RWPE1 (cell line): ENCODE measurements around the gene CYTH3.
A peak's percentile ranks its signal among the peaks of the same experiment; 100 is the strongest.
"Not testable (repeated sequence)": the region's sequence is repeated elsewhere in the genome, so short reads cannot be mapped to it uniquely, and the experiment has no call there.

Experiments
- CTCF ChIA-PET: fragments of 350-600 bp; sonication (Branson Sonifier 250); formaldehyde crosslinking; extraction: SDS; loops from one replicate; lab custom pipeline; 2021; lab: Yijun Ruan, JAX
- POLR2A ChIA-PET: fragments of 400-600 bp; formaldehyde crosslinking; extraction: SDS; loops from one replicate; lab custom pipeline; 2020; ENCODE audit warnings: antibody characterized with exemption; ENCODE audit not compliant: low non-redundant PET; lab: Yijun Ruan, JAX
- DNase-seq: peaks from one replicate; pipeline ENCODE4 v3.0.0; 2012; ENCODE audit warnings: low spot score
- H3K27ac ChIP-seq: fragments of 450-650 bp; 2 replicates; pipeline ENCODE4 v1.5.1; 2017
- TF ChIP-seq, protein P1 (sequence below): fragments of 450-650 bp; conservative IDR thresholded peaks from 2 replicates; pipeline ENCODE4 v1.5.1; 2017; ENCODE audit warnings: low read depth, mild to moderate bottlenecking

CYTH3 gene

GRCh38 chr7:6307762-6308161, 35.3 kb upstream of the CYTH3 start:
- ChIA-PET CTCF (no interaction called here), POLR2A (interaction anchor here (0.6 kb wide), 1 partner anchor 37 kb away, joined by 3 read pairs; no protein-coding TSS in a partner anchor)
- TF ChIP-seq, protein P1, sequence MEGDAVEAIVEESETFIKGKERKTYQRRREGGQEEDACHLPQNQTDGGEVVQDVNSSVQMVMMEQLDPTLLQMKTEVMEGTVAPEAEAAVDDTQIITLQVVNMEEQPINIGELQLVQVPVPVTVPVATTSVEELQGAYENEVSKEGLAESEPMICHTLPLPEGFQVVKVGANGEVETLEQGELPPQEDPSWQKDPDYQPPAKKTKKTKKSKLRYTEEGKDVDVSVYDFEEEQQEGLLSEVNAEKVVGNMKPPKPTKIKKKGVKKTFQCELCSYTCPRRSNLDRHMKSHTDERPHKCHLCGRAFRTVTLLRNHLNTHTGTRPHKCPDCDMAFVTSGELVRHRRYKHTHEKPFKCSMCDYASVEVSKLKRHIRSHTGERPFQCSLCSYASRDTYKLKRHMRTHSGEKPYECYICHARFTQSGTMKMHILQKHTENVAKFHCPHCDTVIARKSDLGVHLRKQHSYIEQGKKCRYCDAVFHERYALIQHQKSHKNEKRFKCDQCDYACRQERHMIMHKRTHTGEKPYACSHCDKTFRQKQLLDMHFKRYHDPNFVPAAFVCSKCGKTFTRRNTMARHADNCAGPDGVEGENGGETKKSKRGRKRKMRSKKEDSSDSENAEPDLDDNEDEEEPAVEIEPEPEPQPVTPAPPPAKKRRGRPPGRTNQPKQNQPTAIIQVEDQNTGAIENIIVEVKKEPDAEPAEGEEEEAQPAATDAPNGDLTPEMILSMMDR: no peak
- no peak for DNase-seq
- H3K27ac ChIP-seq: peak overlapping the region; percentile 63

DNA sequence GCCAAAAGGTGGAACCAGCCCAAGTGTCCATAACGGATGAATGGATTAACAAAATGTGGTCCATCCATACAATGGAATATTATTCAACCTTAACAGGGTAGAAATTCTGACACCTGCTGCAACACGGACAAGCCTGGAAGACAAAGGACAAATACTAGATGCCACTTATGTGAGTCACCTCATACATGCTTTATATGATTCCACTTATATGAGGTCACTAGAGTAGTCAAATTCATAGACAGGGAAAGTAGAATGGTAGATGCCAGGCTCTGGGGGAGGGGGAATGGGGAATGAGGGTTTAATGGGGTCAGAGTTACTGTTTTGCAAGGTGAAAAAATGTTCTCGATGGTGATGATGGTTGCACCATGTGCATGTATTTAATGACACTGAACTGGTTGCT, 34.0 kb upstream of the CYTH3 start:
- ChIA-PET POLR2A (interaction anchor here (1.2 kb wide), 1 partner anchor 23 kb away, joined by 10 read pairs; no protein-coding TSS in a partner anchor), CTCF (interaction anchor here (0.6 to 0.7 kb wide), 2 partner anchors 14 to 22 kb away, joined by 4 read pairs; no protein-coding TSS in a partner anchor)
- DNase-seq: peak; percentile 78
- TF ChIP-seq, protein P1: no peak
- H3K27ac ChIP-seq: no peak overlapping the region

DNA sequence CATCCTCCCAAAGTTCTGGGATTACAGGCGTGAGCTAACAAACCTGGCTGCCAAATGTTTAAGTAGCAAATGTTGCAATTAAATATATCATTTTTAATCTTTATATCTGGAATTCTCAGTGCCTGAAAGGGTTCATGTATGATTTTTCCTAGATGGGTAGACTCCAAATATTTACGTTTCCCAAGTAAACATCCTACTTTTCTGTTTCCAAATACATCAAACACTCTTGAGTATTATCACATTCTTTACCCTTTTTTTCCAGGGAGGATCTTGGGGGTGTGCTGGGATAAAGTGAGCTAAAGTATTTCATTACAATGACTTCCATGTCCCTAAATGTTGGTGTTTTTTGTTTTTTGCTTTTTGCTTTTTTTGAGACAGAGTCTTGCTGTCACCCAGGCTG, 32.9 kb upstream of the CYTH3 start:
- DNase-seq: no peak
- peak overlapping the region; percentile 59; the same call in 1 of the 2 replicates for H3K27ac ChIP-seq
- ChIA-PET POLR2A (interaction anchor here (1.2 kb wide), 1 partner anchor 22 kb away, joined by 10 read pairs; no protein-coding TSS in a partner anchor), CTCF (no interaction called here)
- TF ChIP-seq, protein P1: no peak

DNA sequence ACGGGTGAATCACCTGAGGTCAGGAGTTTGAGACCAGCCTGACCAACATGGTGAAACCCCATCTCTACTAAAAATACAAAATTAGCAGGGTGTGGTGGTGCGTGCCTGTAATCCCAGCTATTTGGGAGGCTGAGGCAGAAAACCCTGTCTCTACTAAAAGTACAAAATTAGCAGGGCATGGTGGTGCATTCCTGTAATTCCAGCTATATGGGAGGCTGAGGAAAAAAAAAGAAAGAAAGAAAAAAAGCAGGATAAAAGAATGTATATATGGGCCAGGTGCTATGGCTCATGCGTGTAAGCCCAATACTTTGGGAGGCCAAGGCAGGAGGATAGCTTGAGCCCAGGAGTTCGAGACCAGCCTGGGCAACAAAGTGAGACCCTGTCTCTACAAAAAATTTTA, 29.0 kb upstream of the CYTH3 start:
- H3K27ac ChIP-seq, POLR2A ChIA-PET, CTCF ChIA-PET, DNase-seq: not testable (repeated sequence)

- no peak for DNase-seq
- H3K27ac ChIP-seq: no peak overlapping the region
- ChIA-PET CTCF (no interaction called here), POLR2A (no interaction called here)
- TF ChIP-seq, protein P1: no peak
Measured at GRCh38 chr7:6299774-6300173, 27.4 kb upstream of the CYTH3 start.

- POLR2A ChIA-PET: no interaction called here
- TF ChIP-seq, protein P1: no peak
- CTCF ChIA-PET: no interaction called here
- no peak overlapping the region for H3K27ac ChIP-seq
- DNase-seq: no peak
Measured at GRCh38 chr7:6294839-6295238, 22.4 kb upstream of the CYTH3 start.

DNA sequence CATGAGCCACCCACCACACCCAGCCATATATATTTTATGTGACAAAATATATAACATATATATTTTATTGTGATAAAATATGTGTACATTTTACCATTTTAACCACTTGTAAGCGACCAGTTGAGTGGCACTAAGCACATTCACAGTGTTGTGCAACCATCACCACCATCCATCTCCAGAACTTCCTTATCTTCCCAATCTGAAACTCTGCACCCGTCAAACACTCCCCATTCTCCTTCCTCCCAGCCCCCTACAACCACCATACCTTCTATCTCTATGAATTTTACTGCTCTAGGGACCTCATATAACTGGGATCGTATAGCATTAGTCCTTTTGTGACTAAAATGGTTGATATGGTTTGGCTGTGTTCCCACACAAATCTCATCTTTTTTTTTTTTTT, 20.8 kb upstream of the CYTH3 start:
- POLR2A ChIA-PET: no interaction called here
- H3K27ac ChIP-seq: no peak overlapping the region
- TF ChIP-seq, protein P1: no peak
- CTCF ChIA-PET: interaction anchor here (0.6 kb wide), 1 partner anchor 9 kb away, joined by 3 read pairs; no protein-coding TSS in a partner anchor
- DNase-seq: no peak

DNA sequence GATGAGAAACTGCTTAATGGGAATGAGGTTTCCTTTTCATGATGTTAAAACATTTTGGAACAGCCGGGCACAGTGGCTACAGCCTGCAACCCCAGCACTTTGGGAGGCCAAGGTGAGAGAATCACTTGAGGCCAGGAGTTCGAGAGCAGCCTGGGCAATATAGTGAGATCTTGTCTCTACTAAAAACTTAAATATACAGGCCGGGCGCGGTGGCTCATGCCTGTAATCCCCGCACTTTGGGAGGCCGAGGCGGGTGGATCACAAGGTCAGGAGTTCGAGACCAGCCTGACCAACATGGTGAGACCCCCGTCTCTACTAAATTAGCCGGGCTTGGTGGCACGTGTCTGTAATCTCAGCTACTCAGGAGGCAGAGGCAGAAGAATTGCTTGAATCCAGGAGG, 19.5 kb upstream of the CYTH3 start:
- DNase-seq, POLR2A ChIA-PET, H3K27ac ChIP-seq: not testable (repeated sequence)
- CTCF ChIA-PET: interaction anchor here (0.7 kb wide), 1 partner anchor 32 kb away, joined by 3 read pairs; no protein-coding TSS in a partner anchor
